ENCODE data around the gene AKR1C1.
"Not testable (repeated sequence)": the region's sequence is repeated elsewhere in the genome, so short reads cannot be mapped to it uniquely, and the experiment has no call there.

The AKR1C1 gene

DNA sequence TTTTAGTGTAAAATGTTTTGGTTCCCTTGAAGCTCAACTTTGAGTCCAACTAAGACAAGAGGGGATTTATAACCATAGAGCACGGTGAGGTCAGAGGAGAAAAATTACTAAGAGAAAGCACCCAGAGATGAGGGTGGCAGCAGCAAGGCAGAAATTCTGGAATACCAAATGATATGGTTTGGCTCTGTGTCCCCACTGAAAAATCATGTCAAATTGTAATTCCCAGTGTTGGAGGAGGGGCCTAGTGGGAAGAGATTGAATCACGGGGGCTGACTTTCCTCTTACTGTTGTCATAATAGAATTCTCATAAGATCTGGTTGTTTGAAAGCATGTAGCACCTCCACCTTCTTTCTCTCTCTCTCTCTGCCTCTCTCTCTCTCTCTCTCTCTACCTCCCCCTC lies 19.4 kb upstream of the AKR1C1 start:
- no peak for TF ChIP-seq ZNF274 (IDR thresholded peaks at IDR 0.05; ENCODE audit: low read depth, low read length)
- no peak overlapping the region for H3K4me3 ChIP-seq (ENCODE audit: low read length)

DNA sequence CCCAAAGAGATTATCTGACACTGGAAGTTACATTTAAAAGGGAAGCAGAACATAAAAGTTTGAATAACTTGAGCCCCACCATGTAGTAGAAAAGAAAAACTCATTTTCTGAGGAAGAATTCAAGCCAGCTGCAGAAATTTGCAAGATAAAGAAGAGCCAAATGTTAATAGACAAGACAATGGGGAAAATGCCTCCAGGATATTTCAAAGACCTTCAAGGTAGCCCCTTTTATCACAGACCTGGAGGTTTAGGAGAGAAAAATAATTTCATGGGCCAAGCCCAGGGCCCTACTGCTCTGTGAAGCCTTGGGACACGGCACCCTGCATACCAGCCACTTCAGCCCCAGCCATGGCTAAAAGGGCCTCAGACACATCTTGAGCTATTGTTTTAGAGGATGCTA lies 18.4 kb upstream of the AKR1C1 start:
- no peak overlapping the region for H3K4me3 ChIP-seq (ENCODE audit: low read length)
- no peak for TF ChIP-seq ZNF274 (IDR thresholded peaks at IDR 0.05; ENCODE audit: low read depth, low read length)

DNA sequence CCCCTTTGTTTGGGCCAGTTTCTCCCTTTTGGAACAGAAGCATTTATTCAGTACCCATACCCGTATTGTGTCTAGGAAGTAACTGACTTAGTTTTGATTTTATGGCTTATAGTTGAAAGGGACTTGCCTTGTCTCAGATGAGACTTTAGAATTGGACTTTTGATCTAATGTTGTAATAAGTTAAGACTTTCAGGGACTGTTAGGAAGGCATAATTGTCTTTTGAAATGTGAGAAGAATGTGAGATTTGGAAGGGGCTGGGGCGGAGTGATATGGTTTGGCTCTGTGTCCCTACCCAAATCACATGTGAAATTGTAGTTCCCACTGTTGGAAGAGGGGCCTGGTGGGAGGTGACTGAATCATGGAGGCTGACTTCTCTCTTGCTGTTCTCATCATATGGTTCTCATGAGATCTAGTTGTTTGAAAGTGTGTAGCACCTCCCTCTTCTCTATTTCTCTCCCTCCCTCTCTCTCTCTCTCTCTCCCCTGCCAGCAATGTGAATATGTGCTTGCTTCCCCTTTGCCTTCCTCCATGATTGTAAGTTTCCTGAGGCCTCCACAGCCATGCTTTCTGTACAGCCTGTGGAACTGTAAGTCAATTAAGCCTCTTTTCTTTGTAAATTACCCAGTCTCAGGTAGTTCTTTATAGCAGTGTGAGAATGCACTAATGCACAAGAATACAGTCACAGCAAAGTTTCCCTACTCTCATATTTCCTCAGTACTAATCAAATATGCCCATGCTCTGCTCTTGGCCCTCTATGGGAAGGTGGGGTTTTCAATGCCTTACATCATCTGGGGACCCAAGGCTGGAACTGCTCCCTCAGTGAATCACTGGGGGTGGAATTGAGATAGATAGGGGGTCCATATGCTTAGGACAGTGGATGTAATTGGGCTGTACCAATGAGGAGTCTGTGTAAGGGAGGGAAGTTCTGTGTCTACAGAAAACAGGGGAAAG lies 17.2 kb upstream of the AKR1C1 start:
- no peak overlapping the region for H3K4me3 ChIP-seq (ENCODE audit: low read length)
- no peak for TF ChIP-seq ZNF274 (IDR thresholded peaks at IDR 0.05; ENCODE audit: low read depth, low read length)

DNA sequence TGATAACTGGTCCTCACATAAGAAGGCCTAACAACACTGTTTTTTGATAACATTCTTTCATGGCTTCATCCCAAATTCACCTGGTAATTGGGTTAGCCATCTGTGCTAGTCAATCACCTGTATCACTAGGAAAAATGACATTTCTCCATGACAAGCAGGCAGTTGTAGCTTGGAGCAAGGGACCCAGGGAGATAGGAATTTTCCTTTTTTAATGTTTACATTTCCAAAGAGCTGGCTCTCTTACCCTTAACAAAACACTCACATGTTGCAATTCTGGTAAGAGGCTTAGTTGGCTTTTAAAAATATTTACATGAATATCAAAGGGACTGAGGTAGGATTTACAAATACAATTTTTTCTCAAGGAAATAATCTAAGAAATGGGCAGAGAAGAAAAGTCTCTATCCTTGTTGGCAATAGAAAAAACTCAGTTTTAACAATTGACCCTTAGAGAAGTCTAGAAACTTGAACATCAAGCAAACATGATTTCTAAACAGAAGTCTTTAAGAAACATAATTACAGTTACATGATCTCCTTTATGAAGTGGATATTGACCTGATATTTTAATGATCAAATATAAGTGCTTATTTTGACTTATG lies 16.1 kb upstream of the AKR1C1 start:
- no peak overlapping the region for H3K4me3 ChIP-seq (ENCODE audit: low read length)
- no peak for TF ChIP-seq ZNF274 (IDR thresholded peaks at IDR 0.05; ENCODE audit: low read depth, low read length)

DNA sequence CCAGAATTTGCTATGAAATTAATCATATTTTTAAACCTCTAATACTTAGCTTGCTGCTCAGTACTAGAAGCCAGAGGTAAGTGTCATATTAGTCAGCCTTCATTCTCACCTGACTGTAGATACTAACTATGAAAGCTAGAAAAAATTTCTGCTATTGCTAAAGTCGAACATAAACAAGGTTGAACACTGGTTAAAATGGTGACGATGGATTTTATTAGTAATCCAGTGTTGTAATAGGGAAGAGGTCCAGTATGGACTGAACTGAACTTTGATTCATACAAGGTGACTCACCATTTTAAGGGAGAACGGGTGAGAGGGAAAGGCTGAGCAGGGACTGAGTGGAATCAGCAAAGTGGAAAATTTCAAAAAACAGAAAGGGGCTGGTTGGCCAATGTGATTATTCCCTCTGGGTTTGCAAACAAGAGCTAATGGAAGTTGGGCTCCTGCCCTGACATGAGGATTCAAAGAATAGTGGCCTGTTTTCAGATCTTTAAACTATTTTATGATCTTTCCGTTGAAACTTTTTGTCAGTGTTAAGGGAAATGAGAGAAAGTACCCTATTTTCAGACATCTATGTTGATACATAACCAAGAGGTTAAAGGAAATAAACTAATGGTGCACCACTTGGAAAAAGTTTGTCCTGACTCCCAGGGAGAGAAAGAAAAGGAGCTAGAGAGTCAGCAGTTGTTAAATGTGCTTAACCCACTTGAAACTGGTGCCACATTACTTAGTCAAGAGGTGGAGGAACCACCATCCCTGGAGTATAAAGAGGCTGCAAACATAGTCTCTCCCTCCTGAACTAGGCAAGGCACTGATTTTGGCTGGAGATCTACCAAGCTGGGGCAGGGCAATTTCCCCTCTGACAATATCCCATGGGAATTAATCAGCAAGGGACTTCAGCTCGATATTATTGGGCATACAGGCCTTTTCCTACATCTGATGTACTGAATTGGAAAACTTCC lies 15.3 kb upstream of the AKR1C1 start:
- H3K4me3 ChIP-seq (ENCODE audit: low read length) = no peak overlapping the region
- no peak for TF ChIP-seq ZNF274 (IDR thresholded peaks at IDR 0.05; ENCODE audit: low read depth, low read length)

DNA sequence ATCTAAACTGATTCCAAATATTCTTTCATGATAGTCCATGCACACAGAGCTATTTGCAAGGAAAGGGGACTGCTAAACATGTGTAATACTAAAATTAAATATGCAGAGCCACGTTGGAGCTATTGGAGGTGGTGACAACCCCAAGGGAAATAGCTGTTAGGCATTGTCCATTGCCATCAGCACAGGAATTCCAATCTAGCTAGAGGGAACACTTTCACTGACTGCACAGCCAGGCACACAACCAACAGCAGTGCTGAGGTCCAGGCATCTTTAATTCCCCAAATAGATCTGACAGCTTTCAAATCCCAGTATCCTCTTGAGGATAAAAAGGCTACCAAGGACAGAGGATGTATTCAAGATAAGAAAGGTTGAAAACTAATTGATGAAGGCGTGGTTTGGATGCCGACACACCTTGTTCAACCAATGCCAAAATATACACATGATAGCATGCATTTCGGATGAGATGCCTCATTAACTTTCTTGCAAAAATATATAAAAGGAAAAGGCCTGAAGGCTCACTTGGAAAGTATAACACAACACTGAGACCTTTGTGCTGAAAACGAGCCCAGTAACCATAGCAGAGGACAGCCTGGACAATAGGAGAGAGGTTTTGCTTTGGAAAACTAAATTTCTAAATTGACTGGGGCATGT lies 11.6 kb upstream of the AKR1C1 start:
- not testable (repeated sequence) for H3K4me3 ChIP-seq (ENCODE audit: low read length)

DNA sequence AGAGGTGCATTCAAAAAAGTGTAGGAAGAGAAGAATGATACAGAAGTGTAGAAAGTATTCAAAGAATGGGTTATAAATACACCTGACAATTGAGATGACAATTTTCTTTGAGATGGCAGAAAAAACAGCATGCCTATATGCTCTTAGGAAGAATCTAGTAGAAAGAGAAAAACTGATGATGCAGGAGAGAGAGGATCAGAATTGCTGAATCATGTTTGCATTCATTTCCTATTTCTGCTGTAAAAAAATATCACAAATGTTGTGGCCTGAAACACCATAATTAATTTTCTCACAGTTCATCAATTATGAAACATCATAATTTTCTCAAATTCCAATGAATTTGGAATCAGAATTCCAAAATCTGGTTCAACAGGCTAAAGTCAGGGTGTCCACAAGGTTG lies 9.8 kb upstream of the AKR1C1 start:
- H3K4me3 ChIP-seq (ENCODE audit: low read length) = no peak overlapping the region
- no peak for TF ChIP-seq ZNF274 (IDR thresholded peaks at IDR 0.05; ENCODE audit: low read depth, low read length)

DNA sequence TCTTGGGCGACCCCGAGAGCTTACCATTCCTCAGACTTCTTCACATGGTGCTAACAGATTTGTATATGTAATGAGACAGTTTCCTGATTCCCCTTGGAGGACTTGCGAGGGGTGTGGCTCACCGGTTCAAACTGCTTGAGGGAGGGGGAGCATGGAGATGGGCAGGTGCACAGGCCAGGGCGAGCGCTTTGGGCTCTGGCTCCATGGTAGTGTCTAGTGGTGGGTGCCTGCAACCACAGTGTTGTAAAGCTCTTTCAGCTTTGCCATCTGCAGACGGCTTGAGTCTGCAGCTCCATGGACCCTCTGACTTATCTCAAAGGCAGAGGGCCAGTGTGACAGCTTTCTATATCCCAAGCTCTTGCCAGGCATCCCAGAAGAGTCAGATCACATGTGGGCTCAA lies 7.1 kb upstream of the AKR1C1 start:
- not testable (repeated sequence) for H3K4me3 ChIP-seq (ENCODE audit: low read length)

DNA sequence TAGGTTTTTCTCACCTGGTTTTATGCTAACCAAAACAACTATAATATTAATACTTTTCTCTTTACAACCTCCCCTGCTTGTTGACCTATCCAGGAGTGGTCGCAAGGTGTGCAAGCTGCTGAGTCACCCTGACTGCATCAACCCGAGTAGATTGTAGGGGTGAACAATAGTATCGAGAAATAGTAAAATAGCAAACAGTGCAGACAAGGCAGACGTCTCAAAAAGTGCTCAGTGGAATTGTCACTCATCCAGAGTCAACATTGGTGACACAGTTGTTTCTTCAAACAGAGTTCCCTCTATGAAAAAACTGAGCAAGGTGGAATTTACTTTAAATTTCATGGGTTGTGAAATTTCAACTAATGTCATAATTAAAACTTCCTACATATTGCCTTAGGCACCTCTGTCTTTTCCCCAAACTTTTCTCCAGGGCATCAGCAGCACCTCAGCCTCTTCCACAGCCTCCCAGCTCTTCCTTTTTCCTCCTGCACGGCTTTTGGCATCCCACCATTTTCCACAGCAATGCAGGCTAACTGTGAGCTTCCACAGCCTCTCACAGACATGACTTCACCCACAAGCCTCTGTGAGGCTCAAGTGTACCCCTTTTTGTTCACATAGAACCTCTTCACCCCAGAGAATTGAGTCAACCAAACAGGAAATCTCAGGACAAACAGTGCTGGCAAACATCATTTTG lies 6.1 kb upstream of the AKR1C1 start:
- not testable (repeated sequence) for H3K4me3 ChIP-seq (ENCODE audit: low read length)

DNA sequence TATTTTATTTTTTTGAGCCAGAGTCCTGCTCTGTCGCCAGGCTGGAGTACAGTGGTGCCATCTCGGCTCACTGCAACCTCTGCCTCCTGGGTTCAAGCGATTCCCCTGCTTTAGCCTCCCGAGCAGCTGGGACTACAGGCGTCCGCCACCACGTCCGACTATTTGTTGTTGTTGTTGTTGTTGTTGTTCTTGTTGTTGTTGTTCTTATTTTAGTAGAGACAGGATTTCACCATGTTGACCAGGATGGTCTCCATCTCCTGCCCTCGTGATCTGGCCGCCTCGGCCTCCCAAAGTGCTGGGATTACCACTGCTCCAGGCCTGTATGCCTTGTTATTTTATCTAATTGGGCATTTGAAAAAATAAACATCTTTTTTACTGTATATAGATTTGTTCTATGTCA lies 1.7 kb upstream of the AKR1C1 start:
- not testable (repeated sequence) for H3K4me3 ChIP-seq (ENCODE audit: low read length)

DNA sequence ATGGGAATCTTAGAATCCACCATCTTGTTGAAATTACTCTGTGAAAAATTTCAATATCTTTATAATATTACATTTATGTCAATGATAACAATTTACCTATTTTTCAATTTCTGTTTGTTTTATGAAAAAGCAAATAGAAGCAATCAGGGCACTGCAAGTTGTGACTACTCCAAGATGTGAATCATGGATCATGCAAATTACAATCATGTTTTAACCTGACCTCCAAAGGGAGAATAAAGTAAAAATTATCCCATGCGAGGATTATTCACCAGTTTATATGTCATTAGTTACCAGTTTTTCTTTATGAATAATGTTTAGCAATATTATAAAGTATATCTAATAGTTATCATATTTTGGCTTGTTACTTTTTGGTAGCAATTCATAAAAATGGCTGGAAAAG lies 907 bp upstream of the AKR1C1 start:
- H3K4me3 ChIP-seq (ENCODE audit: low read length) = not testable (repeated sequence)

DNA sequence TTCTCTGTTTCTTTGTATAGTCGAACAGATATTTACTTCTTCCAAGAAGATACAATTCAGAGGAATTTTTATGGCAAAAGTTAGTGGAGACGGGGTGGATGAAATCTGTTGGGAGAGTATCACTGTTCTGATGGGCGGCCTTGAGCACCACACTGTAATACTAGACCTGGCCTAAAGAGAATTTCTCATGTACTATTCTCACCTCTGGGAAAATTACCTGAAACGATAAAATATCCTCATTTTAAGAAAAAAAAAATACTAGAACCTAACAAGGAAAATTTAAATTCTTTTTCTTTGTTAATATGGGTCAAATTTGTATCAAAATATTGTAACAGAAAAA lies 570 bp downstream of the AKR1C1 start:
- H3K4me3 ChIP-seq (ENCODE audit: low read length) = not testable (repeated sequence)

DNA sequence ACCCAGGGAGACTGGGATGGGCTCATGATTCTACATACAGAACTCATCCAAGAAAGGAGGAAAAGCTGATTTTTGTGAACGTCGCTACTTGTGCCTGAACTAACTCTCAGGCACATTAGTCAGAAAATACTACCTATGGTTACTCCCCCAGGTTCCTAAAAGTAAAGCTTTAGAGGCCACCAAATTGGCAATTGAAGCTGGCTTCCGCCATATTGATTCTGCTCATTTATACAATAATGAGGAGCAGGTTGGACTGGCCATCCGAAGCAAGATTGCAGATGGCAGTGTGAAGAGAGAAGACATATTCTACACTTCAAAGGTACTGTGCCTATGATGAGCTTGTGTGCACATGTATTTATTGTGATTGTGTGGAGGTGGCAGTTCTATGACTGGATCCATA lies 2.5 kb downstream of the AKR1C1 start:
- not testable (repeated sequence) for H3K4me3 ChIP-seq (ENCODE audit: low read length)

DNA sequence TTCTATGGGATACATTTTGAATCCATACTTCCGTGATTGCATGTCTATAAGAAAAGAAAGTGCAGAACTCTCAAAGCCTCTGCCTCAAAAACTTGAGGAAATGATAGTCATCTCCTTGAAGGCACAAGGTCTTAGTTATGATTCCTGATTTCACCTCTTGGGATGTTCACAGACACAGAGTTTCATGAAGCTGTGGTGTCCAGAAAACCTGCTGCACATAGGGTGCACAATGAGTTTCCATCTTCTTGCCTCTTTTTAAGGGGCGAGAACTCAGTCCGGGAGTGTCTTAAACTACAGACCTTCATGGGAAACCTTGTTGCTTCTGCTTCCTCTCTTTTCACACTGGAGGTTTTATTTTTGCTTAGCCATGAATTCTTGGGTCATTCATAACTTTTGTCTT lies 4.0 kb downstream of the AKR1C1 start:
- H3K4me3 ChIP-seq (ENCODE audit: low read length) = not testable (repeated sequence)

DNA sequence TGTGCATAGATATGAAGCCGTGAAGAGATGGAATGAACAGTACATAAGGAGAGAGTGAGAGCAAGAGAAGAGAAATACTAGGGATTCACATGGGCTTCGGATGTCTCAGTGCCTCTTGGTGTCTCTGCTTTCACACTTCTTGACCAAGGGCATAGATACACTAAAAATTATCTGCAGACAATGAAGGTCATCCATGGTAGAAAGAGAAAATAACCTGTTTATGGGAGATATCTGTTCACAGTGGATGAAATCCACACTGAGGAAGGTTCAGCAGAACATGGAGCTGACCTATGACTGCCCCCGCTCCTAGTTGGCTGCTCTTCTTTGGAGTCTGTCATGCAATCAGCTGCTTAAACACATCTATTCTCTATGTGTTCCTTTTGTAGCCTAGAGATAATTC lies 6.1 kb downstream of the AKR1C1 start:
- not testable (repeated sequence) for H3K4me3 ChIP-seq (ENCODE audit: low read length)

DNA sequence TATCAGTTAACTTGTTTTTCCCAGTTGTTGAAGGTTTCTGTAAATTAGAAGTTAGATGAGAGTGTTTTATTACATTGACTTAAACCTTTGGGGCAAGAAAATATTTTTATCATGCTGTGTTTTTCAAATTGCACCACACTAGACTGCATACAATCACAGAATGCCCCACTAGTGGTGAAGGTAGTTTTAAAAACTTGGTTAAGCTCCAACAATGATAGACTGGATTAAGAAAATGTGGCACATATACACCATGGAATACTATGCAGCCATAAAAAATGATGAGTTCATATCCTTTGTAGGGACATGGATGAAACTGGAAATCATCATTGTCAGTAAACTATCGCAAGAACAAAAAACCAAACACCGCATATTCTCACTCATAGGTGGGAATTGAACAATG lies 7.1 kb downstream of the AKR1C1 start:
- not testable (repeated sequence) for H3K4me3 ChIP-seq (ENCODE audit: low read length)

DNA sequence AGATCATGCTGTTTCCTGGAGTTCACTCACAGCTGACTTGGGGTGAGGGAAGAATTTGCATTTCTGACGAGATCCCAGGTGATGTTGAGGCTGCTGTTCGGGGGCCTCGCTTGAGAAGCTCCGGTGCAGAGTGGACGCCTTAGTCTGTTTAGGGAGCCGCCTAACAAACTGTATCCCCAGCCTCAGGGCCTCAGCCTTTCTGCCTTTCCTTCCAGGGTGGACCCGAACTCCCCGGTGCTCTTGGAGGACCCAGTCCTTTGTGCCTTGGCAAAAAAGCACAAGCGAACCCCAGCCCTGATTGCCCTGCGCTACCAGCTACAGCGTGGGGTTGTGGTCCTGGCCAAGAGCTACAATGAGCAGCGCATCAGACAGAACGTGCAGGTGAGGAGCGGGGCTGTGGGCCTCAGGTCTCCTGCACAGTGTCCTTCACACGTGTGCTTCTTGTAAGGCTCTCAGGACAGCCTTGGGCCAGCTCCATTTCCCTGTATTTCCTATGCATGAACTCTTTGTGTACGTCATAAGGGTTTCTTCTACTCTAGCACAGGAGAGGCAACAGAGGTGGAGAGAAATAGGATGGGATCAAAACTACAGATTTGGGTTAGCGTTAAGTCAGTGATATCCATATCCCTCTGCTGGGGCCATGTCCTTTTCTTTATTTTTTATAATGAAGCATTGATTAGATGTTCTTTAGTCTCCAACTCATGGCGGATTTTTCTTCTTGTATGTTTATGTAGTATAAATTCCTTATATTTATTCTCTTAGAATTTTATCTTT lies 9.3 kb downstream of the AKR1C1 start:
- H3K4me3 ChIP-seq (ENCODE audit: low read length) = not testable (repeated sequence)

DNA sequence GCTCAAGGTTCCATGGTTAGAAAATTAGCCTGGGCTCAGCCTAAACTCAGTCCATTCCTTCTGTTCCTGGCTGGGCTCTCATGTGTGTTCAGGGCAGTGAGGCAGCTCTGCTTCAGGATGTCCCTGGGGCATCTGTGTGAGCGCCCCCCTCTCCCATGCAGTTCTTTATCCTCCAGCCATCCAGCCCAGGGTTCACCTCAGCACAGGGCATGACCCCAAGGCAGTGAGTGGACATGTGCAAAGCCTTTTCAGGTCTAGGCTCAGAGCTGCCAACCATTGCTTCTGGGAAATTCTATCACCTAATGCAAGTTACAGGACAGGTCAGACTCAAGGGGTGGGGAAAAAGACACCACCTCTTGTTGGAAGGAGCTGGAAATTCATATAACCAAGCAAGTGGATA lies 10.1 kb downstream of the AKR1C1 start:
- H3K4me3 ChIP-seq (ENCODE audit: low read length) = not testable (repeated sequence)

DNA sequence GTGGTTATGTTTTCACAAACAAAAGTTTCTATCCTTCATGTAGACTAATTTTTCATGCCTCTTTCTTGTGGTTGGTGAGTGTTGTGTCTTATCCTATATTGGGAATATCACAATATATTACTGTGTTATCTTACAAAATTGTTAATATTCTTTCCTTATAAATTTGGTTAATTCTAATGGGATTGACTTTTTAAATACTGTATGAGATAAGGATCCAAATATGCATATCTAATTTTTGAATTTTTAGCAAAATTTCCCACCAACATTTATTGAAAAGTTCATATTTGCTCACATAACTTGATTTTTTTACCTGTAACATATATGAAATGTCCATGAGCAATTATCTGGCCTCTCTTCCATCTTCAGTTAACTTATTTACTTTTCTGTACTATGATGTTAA lies 11.2 kb downstream of the AKR1C1 start:
- not testable (repeated sequence) for H3K4me3 ChIP-seq (ENCODE audit: low read length)
